ENCODE measurements around the gene TRAPPC11. TPM values are rescaled to one million over a fixed set of nuclear protein-coding genes. Genes with fewer than 3 reads are reported as not detected.

TRAPPC11 gene
- total and polyA plus RNA-seq, 2 of the 13 experiments (the other 11 are each of a cell fraction or from before 2014, with no cell fraction given) = 18.0 to 23.2 TPM

GRCh38 chr4:183627979-183628588 is 31.0 kb upstream of the TRAPPC11 start:
- no peaks in the 10 kb centered on the region for H3K36me3 ChIP-seq (replicated peaks in 1 of 2; ENCODE audit: control insufficient read depth in 1 of 2, insufficient read depth in 2 of 2, low read length in 2 of 2)
- FAIRE-seq (no peak), DNase-seq (ENCODE audit: low spot score) (no peak), ATAC-seq (no peak)
- in situ Hi-C loops (cut with HindIII; ENCODE audit: extremely low pct_ligation_motif_present, low pct_unique_long_range_greater_than_20kb) (no loop called here), intact Hi-C loops (cut with micrococcal nuclease; ENCODE audit: unreplicated experiment) (no loop called here)
- 77% methylated on average over 12 of the region's 12 CpGs for WGBS (ENCODE audit: low lambda C conversion rate)
- H3K9me3 ChIP-seq (ENCODE audit: low read length) = no peaks in the 10 kb centered on the region
- ChIA-PET POLR2A (no interaction called here), CTCF (ENCODE audit: low intra/inter-chr PET ratio, low total read pairs) (no interaction called here)
- H3K4me1 ChIP-seq (ENCODE audit: insufficient read depth, low read length) = peaks cover 7% of the 10 kb centered on the region; the same call in 1 of the 2 replicates
- TF ChIP-seq ZNF143 (CRISPR knock-in tag; IDR thresholded peaks at IDR 0.05) = no peak
- TF ChIP-seq ZNF451 (CRISPR knock-in tag; IDR thresholded peaks at IDR 0.05) = no peak
- no peak for TF ChIP-seq GABPB1 (CRISPR knock-in tag; IDR thresholded peaks at IDR 0.05)
- TF ChIP-seq GZF1 (CRISPR knock-in tag; IDR thresholded peaks at IDR 0.05) = no peak
- no peak for TF ChIP-seq HDAC2 (CRISPR knock-in tag; IDR thresholded peaks at IDR 0.05)
- TF ChIP-seq KLF9 (CRISPR knock-in tag; IDR thresholded peaks at IDR 0.05; ENCODE audit: low read depth) = no peak
- no peak for TF ChIP-seq SMAD1 (CRISPR knock-in tag; IDR thresholded peaks at IDR 0.05; ENCODE audit: borderline replicate concordance, low read depth)
- no peak for TF ChIP-seq RARG (CRISPR knock-in tag; IDR thresholded peaks at IDR 0.05; ENCODE audit: low read depth)
- TF ChIP-seq ZNF879 (CRISPR knock-in tag; IDR thresholded peaks at IDR 0.05) = no peak
- no peak for TF ChIP-seq ZNF773 (CRISPR knock-in tag; IDR thresholded peaks at IDR 0.05; ENCODE audit: borderline replicate concordance)
- TF ChIP-seq MTA3 (CRISPR knock-in tag; IDR thresholded peaks at IDR 0.05) = no peak
- no peak for TF ChIP-seq FOXA1 (IDR thresholded peaks at IDR 0.05)
- TF ChIP-seq FOXA1 (CRISPR knock-in tag; IDR thresholded peaks at IDR 0.05) = no peak
- TF ChIP-seq ZNF24 (IDR thresholded peaks at IDR 0.05) = no peak
- no peak for TF ChIP-seq FOXP1 (IDR thresholded peaks at IDR 0.05)
- no peak for TF ChIP-seq FOXP1 (CRISPR knock-in tag; IDR thresholded peaks at IDR 0.05)
- TF ChIP-seq ZNF17 (CRISPR knock-in tag; IDR thresholded peaks at IDR 0.05) = no peak
- no peaks in the 10 kb centered on the region for H3K79me2 ChIP-seq (ENCODE audit: insufficient read depth, low read length)
- peaks cover 0 to 5% of the 10 kb centered on the region in 2 experiments; a peak in 2 of 5 replicates for H3K27me3 ChIP-seq (ENCODE audit: control insufficient read depth in 1 of 2, insufficient read depth in 2 of 2, low read length in 2 of 2)
- H3K9ac ChIP-seq (ENCODE audit: insufficient read depth, low read depth, low read length) = no peak overlapping the region
- BruUV-seq (replicated peaks) = no TSS peak
- H3K4me3 ChIP-seq (replicated peaks in 1 of 3; ENCODE audit: insufficient read depth in 1 of 3, low read depth in 2 of 3, low read length in 3 of 3) = no peak overlapping the region
- no peak overlapping the region for H3K27ac ChIP-seq (ENCODE audit: extremely low read length, insufficient read depth, low read length)
- H3K4me2 ChIP-seq (ENCODE audit: low read depth, low read length) = no peak overlapping the region
- H2AFZ ChIP-seq (ENCODE audit: low read length) = no peak overlapping the region
- H4K20me1 ChIP-seq (ENCODE audit: insufficient read depth, low read length) = no peaks in the 10 kb centered on the region
